ENCODE data around the gene GCC1.

GCC1 gene

DNA sequence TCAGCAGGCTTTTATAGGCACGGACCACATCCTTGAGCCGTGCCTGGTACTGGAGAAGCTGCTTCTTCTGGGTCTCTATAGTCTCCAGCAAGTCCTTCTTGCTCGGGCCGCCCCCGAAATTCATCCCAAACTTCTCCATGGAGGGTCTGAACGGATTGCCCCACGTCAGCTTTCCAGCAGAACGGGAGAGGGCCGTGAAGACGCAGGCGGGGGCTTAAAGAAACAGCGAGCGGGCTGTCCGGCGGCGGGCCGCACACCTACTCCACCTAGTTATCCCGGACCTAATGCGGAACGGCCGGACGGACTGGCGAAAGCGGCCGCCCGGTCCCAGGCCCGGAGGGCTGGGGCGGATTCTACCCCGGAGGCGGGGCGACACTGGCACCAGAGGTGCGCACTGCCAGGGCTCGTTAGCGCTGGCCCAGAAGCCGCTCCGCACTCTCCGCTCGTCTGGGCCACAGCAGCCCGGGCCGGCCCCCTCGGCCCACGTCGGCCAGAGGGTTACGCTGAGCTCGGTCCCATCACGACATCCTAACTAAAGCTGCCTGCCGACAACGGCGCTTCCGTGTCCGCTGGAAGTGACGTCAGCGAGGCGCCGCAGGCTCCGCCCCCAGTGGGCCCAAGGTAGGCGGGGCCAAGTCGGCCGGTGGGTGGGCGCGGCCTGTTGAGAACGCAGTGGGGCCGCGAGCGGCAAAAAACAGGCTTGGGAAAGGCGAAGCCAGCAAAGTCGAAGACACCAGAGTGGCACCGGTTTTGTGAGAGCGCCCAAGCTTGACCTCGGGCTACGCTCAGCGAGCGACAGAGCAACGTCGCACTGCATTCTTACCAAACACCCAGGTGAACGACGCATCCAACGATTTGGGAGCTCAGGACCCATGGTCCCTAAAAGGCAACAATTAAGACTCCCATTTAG is at the start of gene GCC1:
TSS of gene GCC1 (minus strand) at position 553 of the 910 bp plus-strand sequence. CDS start at position 139, 414 bp downstream.
- DNase-seq = peak; percentile 92 to 96

DNA sequence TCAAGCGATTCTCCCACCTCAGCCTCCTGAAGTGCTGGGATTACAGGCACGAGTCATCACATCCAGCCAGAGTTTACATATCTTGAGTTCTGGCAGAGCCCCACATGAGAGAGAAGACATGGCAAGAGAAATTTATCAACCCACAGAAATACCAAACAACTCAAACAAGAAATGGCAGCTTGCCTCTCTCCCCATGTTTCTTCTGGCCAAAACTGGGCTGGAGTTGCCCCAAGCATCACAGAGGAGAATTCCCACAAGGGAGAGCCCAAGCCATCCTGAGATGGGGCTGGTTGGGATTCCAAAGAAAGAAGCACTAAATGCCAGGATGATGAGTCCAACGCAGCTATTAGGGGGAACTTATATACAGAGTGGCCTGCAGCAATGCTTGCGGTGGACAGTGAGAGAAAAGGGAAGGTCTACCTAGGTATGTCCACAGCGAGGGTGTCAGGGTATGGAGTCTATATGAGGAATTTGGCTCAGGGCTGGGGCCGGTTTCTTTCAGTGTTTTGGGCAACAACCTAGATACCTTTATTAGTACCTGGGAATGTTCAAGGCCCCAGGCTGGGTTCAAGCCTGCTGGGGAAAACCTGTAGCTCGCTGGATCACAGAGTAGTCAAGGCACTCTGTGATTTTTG is 47.0 kb upstream of the GCC1 start:
- DNase-seq = no peak

- peak; percentile 19 to 27 for DNase-seq
Observed at GRCh38 chr7:127629268-127629854, 44.0 kb upstream of the GCC1 start.

- no peak for DNase-seq
Observed at GRCh38 chr7:127628445-127628844, 43.0 kb upstream of the GCC1 start.

DNA sequence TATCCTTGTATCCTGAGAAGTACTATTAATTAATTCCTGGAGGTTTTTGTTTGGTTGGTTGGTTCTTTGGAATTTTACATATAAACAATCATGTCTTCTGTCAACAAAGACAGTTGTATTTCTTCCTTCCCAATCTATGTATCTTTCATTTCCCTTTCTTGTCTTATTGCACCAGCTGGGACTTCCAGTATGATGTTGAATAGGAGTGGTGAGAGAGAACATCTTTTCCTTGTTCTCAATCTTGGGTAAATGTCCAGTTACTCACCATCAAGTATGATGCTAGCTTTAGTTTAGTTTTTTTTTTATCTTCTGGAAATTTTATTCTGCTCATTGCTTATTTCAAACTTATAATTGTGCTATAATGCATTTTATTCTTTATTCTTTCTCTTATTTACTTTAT is 39.9 kb upstream of the GCC1 start:
- no peak for DNase-seq

GRCh38 chr7:127620406-127621233 is 35.2 kb upstream of the GCC1 start:
- no peak for DNase-seq

- no peak for DNase-seq
Observed at GRCh38 chr7:127619681-127620405, 34.4 kb upstream of the GCC1 start.

GRCh38 chr7:127618775-127619174 is 33.4 kb upstream of the GCC1 start:
- no peak for DNase-seq

DNA sequence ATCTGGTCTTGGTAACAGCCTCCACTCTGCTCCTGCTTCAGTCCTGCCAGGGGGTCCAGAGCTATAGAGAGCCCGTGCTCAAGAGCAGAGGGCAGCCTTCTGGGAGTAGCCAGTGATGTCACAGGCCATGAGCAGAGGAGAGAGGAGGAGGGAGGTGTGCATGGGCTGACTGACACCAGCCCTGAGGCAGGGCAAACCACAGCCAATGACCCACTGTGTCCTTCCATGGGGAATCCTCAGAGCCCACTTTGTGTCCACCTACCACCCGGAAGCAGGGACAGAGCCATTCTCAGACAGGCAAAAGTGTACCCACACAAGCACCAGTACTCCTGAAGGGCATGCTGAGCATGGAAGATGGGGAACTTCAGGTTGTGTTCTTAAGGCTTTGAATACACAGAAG is 32.6 kb upstream of the GCC1 start, which contains the start of gene PAX4:
TSS of gene PAX4 (minus strand) at position 101 of the 400 bp plus-strand sequence. CDS start 2,214 bp downstream, outside the sequence.
- DNase-seq = no peak

DNA sequence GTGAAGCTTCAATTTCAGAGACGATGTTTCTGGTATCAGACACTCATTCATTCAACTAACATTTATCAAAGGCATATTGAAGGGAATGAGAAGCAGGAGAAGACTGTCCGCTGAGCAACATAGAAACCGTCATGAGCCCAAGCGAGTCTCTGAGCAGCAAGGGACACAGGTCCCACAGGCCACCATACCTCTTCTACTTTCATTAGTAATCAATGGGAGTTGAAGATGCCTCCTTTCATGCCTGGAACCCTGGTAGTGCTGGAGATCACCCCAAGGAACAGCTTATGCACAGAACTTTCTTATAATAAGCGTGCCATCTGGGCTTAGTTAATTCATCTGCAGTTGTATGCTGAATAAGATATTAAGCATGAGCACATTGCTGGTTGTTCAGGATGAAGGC is 31.3 kb upstream of the GCC1 start:
- no peak for DNase-seq

- no peak for DNase-seq
Observed at GRCh38 chr7:127612263-127612662, 26.9 kb upstream of the GCC1 start.

DNA sequence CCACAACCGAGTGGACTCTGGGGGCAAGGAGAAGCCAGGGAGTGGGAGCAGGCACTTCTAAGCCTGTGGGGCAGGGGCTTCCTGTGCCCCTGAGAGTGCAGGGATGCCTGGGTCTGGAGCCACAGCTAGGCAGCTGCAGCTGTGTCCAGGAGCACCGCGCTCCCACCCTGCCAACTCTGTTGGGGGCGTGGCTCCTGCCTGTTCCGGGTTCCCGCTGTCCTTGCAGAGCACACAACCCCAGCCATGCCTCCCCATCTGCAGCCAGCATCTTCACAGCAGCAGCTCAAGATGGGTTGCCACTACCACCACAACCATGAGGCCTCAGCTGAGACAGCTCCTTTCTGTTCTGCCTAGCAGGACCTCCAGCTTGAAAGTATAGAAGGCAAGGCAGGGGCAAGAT is 23.9 kb upstream of the GCC1 start:
- no peak for DNase-seq

DNA sequence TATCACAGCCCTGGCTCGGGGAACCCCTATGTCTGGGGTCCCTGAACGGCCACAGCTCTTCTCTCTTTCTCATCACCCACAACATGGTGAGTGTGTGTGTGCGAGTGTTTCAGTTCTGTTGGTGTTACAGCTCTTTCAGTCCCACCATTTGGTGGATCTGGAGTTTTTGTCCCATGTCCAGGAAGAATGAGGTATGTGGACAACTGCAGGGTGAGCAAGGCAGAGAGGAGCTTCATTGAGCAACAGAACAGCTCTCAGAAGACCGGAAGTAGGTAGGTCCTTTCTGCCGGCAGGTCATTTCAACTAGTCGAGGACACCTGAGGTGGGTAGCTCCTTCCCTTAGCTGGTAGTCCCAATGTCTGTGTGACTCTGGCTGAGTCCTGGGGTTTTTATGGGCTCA is 23.1 kb upstream of the GCC1 start:
- DNase-seq = no peak

- no peak for DNase-seq
Observed at GRCh38 chr7:127600885-127601284, 15.5 kb upstream of the GCC1 start.

GRCh38 chr7:127598318-127598717 is 12.9 kb upstream of the GCC1 start:
- DNase-seq = no peak

- no peak for DNase-seq
Observed at GRCh38 chr7:127595737-127596136, 10.3 kb upstream of the GCC1 start.

DNA sequence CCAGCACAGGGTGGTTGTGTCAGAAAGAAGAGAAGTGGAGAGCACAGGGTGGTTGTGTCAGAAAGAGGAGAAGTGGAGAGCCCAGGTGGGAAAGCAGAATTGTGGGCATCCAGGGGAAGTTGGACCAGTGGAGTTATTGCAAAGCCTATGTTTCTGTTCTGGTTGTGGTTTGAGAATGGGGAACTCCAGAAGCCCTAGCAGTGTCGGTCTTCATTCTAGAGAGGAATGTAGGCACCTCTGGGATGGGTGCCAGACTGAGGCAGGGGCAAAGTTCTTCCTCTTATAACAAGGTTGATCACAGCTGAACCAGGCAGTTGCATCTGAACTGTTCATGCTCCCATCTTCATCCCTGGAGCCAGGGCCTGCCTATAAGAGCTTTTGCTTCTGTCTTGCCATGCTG is 9.1 kb upstream of the GCC1 start:
- DNase-seq = peak in 1 of 2 donors; percentile 27

DNA sequence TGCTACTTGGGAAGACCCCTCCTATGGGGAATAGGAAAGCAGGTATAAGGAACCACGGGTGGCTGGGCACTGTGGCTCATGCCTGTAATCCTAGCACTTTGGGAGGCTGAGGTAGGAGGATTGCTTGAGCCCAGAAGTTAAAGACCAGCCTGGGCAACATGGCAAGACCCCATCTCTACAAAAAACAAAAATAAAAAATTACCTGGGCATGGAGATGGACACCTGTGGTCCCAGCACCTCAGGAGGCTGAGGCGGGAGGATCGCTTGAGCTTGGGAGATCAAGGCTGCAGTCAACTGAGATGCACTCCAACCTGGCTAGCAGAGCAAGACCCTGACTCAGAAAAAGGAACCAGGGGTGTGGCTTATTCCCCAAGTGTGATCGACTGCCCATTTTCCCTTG is 7.2 kb upstream of the GCC1 start:
- DNase-seq = no peak

DNA sequence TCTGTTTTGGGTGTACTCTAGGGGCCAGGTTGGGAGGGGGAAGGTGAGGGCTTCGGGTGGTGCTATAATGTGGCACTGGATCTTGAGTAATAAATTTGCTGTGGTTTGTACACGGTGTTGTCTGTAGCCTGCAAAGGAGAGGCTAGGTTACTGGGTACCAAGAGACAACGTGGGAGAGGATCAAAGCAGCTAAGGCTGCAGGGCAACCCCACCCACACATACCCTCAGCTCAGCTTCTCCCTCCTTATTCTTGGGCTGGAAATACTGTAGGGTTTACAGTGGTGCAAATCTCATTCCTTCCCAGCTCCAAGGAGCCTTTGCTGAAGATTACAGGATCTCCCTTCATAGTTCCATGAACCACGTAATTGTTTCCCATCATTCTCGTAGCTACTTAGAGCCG is 6.2 kb upstream of the GCC1 start:
- DNase-seq = no peak

DNA sequence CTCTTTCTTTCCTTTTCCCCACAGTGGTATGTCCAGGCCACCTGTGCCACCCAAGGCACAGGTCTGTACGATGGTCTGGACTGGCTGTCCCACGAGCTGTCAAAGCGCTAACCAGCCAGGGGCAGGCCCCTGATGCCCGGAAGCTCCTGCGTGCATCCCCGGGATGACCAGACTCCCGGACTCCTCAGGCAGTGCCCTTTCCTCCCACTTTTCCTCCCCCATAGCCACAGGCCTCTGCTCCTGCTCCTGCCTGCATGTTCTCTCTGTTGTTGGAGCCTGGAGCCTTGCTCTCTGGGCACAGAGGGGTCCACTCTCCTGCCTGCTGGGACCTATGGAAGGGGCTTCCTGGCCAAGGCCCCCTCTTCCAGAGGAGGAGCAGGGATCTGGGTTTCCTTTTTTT is 5.8 kb upstream of the GCC1 start:
- no peak for DNase-seq

DNA sequence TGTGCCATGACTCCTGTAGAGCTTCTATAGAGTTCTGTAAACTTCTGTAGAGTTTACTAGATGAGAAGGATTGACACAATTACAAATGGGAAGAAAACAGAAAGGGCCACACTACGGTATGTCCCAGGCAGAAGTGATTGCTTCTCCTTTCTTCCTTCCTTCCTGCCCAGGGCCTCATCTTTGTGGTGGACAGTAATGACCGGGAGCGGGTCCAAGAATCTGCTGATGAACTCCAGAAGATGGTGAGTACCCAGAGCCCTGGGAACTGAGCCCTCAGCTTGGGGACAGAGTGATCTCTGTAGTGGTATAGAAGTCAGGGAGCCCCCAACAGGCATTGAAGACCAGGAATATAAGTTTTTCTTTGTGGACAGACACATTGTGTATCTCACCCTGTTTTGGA is 4.5 kb upstream of the GCC1 start:
- DNase-seq = no peak
